Activated CD4-positive, CD25-positive, alpha-beta regulatory T cell treated with anti-CD3 and anti-CD28 coated beads, Interleukin-2, amount 50 U/mL, for 72 hours (primary cell): ENCODE results near the gene GCAT.
A peak's percentile ranks its signal among the peaks of the same experiment; 100 is the strongest.
"Not testable (repeated sequence)": the region's sequence is repeated elsewhere in the genome, so short reads cannot be mapped to it uniquely, and the experiment has no call there.

Experiments
- DNase-seq: peaks from one replicate; pipeline ENCODE4 v3.0.0; 2021

GCAT gene

DNA sequence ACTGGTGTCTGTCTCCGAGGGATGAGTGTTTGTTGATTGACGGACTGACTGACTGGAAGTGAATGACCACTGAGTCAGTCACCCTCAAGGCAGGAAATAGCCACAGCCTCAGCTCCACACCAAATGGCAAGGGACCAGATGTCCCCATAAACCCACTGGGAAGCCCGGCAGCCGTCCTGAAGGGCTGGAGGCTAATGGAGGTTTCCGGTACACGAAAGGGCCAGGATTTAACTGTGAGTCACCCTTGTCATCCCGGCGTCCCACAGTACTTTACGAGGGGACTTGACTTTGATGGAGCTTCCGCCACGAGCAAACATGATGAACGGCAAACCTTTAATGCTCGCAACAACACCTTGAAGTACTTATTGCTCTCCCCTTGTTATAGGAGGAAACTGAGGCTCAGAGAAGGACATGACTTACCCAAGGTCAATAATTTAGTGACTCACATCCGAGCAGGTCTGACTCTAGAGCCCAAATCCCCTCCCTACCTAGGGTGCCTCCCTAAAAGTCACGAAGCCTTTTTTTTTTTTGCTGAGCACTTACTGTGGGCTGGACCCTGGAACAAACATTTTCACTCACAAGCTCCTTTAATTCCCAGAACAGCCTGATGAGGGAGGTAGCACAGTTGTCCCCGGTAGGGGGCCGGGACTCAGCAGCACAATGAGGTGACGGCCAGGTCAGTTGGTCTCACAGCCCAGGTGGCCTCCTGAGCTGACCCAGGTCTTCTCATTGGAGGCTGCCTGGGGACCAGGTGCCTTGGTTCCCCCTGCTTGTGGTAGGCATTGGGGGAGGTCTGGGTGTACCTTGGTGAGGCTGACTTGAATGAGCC lies 25.2 kb upstream of the GCAT start:
- no peak for DNase-seq

DNA sequence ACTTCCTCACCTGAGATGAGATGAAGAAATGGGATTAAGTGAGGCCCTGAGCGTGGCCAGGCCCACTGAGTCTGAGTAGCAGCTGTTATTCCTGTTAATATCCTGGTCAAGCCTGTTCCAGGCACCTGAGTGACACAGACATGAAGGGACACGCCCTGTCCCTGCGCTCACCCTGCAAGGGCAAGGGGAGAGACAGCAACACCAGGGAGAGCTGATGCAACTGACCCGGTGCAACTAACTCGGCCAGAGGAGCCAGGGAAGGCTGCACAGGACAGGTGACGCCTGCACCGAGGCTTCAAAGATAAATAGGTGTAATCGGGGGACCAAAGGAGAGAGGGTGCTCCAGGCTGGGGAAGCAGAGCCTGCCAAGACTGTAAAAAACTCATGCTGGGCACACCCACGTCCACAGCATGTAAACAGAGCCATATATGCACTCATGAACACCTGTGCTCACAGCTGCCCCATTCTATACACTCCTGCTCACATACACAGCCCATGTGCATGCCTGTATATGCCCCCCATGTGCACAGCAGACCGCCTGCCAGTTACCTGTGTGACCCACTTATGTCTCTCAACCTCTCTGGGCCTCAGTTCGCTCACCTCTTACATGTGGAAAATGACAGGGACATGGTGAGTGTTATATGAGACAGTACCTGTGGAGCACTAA lies 22.8 kb upstream of the GCAT start:
- DNase-seq = no peak

DNA sequence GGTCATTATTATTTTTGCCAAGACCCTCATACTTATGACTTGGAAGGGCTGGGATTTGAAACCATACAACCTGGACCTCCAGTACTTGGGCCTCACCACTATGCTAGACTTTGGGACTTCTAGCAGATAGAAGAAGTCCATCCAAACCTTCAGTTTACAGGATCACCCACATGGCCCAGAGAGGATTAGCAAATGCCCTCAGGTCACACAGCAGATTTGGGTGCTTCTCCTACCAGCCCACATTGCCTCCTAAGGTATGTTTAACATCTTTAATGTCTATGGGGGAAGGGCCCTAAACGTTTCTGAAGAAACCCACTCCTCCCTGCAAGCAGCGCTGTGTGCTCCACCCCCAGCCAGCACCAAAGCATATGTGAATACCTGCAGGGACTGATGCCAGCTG lies 17.5 kb upstream of the GCAT start:
- no peak for DNase-seq

DNA sequence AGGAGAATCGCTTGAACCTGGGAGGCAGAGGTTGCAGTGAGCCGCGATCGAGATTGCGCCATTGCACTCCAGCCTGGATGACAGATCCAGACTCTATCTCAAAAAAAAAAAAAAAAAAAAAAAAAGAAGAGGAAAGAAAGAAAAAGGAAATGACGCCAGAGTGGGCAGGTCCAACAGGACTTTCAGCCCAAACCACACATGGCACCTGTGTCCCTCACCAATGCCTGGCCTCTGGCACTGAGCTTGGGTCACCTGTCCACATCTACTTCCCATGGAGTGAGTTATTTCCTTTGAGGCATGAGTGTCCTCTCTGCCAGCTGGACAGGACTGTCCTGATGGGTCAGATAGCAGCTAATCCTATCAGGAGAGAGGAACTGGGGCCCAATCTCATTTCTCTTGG lies 15.2 kb upstream of the GCAT start:
- no peak for DNase-seq

DNA sequence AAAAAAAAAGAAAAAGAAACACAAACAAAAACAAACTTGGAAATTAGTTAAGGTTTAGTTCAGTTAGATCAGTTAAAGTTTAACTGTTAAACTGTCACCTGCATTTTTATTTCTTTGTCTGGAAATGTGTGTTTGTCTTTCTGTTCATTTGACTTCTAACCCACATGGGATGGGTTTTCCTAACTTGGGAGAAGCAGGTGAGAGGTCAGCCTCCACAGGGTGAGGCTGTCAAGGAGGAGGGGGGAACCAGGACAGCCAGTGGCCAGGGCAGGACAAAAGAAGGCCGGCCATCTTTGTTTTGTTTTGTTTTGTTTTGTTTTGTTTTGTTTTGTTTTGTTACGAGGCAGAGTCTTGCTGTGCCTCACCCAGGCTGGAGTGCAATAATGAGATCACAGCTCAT lies 13.4 kb upstream of the GCAT start:
- DNase-seq = no peak

DNA sequence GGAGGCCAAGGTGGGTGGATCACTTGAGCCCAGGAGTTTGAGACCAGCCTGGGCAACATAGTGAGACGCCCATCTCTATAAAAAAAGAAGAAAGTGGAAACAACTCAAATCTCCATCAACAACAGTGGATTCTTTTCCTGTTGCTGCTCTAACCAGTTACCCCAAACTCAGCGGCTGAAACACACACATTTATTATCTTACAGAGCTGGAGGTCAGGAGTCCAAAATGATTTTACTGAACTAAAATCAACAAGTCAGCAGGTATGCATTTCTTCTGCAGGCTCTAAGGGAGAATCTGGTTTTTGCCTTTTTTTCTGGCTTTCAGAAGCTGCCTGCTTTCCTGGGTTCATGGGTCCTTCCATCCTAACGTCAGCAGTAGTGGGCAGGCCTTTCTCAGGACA lies 11.7 kb upstream of the GCAT start:
- DNase-seq = no peak

DNA sequence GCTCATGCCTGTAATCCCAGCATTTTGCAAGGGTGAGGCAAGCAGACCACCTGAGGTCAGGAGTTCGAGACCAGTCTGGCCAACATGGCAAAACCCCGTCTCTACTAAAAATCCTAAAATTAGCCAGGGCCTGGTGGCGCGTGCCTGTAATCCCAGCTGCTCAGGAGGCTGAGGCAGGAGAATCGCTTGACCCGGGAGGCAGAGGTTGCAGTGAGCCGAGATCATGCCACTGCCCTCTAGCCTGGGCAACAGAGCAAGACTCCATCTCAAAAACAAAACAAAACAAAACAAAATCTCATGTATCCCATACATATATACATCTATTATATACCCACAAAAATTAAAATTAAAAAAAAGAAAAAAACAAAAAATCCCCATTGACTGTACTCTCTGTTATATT lies 10.5 kb upstream of the GCAT start:
- not testable (repeated sequence) for DNase-seq

DNA sequence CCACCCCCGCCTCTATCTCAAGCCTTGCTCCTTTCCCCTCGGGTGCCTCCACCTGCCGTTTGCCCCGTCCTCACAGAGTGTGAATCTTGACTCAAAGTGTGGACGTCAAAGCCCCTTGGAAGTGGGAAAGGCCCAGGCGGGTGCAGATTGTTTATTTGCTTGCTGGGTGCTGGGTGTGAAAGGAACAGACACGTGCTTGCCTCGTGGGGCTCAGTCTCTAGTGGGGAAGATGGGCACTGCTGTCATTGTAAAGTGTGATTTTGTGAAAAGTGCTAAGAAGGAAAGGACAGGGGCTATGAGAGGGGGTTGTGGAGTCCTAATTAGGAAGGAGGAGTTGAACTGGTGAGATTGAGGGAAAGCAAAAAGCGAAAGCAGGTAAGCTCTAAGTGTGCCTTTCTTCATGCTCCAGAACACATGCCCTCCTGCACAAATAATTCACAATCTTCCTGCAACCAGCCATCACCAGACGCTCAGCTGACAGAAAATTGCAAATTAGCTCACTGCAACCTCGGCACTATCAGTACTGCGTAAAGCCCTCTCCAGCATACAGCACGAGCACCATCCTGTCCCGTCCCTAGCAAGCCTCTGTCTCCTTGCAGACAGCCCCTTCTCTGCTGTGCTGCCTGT lies 9.7 kb upstream of the GCAT start:
- DNase-seq = no peak

DNA sequence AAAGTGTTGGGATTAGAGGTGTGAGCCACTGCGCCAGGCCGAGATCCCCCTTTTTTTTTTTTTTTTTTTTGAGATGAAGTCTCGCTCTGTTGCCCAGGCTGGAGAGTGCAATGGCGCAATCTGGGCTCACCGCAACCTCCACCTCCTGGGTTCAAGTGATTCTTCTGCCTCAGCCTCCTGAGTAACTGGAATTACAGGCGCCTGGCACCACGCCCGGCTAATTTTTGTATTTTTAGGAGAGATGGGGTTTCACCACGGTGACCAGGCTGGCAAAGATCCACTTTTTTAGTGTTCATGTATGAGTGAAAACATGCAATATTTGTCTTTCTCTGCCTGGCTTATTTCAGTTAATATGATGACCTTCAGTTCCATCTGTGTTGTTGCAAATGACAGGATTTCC lies 7.8 kb upstream of the GCAT start:
- not testable (repeated sequence) for DNase-seq

DNA sequence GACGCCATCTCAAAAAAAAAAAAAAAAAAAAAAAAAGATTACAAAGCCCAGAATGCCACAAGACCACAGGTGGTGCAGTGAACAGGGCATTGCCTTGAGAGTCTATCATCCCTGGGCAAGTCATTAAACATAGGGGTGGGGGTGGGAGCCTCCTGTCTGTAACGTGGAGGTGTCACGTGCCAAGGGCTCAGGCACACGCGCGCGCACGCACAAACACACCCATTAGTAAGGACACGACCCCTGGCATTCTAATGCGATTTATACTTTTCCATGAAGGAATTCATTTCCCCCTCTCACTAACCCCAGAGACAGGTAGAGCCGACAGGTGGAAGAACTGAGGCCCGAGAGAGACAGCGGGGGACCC lies 5.8 kb upstream of the GCAT start:
- no peak for DNase-seq

DNA sequence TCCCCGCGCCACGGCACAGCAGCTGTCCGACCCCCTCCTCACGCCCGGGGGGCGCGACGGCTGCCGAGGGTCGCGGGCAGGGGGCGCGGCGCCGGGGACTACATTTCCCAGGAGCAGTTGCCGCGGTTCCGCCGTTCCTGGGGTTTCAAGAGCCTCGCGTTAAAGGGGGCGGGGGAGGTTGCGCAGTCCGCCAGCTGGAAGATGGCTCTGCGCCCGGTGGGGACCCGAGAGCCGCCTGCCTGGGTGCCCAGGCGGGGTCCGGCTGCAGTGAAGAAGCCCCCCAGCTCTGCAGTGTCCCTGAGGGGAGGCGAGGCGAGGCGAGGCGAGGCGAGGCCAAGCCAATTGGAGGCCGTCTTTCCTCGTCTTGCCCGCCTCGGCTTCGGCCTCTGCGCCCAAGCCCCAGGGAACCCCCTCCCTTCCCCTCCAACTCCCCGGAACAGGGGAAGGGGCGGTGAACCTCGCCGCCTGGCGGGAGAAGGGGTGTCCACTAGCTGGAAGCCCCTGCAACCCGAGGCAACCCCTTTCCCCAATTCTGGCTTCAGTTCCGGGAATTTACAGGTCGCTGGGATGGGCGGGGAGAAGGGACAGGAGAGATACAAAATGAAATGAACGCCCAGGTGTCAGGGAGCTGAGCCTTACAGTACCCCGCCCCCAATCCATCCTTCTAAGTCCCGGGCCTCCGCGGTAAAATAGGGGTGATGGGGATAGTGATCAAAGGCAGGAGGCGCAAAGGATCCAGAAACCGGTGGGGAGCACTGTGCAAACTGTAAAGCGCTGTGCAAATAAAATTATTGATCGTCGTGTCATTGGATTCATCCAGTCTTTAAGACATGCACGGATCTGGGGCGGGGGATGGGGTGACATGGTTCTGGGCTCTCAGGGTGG lies 5.2 kb upstream of the GCAT start:
- DNase-seq = no peak

DNA sequence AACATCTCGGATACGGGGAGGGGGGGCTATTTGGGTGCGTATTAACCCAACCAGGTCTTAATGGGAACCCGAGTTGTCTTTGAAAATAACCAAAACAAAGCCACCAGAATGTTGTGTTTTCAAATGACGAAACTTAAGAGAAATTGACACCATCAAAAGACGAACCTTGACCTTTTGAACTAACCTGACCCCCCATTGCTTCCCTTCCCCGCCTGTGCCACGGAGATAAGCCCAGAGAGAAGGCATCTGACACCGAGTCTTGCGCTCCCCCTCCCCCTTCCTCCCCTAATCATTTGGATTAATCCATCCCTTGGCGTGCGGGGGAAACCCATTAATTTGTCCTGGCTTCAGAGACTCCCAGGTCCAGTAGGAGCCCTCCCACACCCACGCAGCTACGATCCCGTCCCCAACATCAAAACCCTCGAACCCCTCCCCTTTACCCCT lies 4.5 kb upstream of the GCAT start:
- DNase-seq = no peak

DNA sequence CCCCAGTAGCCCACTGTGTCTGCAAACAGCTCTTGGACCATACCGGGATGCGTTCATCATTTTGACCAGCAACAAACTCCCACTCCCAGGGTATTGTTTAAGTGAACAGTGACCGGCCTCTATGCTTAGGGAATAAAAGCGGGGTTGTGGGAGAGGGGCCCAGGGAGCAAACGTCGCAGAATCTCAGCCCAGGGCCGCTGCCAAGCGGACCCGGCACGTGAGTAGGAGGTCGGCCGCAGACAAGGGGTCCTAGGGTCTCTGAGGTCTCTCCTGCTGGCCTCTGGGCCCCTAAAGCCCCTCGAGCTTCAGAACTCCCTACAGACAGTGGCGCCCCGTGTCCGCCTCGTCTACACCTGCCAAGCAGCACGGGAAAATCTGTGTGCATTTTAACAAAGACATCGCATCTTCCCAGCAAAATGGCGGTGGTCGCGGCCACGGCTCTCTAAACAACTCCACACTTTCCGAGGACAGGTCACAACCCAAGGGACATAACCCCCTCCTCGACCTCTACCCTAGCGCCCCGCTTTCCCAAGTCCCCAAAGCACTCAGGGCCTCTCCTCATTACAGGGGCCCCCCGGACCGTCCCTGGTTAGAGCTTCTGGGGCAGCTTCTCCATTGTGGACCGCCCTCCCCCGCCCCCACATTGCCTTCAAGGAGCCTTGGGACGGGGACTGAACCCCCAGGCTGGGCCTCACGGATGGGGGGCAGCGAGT lies 3.9 kb upstream of the GCAT start:
- no peak for DNase-seq

DNA sequence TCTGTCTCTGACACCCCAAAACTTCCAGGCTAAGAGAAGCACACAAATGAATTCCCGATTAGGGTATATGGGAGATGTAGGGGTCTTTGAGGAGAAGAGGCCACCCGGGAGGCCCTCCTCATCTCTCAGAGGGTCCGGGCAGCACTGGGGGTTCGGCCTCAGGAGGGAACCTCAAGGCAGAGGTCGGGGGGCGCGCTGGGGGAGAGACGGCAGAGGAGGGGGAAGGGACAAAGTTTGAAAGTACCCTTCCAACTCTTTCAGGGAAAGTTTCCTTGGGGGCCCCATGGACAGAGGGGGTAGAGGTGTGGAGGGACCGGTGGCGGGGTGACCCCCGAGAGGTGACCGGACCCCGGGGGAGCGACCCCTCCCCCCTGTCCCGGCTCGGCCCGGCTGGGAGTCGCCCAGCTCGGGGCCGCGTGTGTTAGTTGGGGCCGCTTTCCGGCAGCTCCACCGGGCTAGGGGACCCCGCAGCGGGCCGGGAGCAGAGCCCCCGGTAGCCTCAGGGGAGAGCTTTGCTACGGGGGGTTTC lies 3.3 kb upstream of the GCAT start:
- no peak for DNase-seq

DNA sequence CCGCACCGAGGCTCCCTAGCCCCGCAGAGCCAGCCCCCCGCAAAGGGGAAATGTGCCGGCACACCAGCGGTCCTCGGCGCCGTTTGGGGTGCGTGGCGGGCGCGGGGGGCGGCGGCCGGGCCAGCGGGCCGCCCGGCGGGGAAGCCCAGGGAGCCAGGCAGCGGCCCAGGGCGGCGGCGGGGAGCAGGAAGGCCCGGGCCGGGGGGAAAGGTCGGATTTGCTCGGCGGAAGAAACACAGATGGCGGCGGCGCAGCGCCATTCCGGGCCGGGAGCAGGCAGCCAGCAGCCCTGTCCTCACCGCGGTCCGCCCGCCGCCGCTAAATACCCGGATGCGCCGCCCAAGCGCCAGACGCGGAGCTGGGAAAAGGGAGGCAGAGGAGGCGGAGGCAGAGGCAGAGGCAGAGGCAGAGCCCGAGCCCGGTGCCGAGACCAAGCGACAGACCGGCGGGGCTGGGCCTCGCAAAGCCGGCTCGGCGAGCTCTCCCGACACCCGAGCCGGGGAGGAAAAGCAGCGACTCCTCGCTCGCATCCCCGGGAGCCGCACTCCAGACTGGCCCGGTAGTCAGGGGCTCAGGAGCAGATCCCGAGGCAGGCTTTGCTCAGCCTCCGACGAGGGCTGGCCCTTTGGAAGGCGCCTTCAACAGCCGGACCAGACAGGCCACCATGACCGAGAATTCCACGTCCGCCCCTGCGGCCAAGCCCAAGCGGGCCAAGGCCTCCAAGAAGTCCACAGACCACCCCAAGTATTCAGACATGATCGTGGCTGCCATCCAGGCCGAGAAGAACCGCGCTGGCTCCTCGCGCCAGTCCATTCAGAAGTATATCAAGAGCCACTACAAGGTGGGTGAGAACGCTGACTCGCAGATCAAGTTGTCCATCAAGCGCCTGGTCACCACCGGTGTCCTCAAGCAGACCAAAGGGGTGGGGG lies 2.6 kb upstream of the GCAT start:
- DNase-seq = peak; percentile 71

DNA sequence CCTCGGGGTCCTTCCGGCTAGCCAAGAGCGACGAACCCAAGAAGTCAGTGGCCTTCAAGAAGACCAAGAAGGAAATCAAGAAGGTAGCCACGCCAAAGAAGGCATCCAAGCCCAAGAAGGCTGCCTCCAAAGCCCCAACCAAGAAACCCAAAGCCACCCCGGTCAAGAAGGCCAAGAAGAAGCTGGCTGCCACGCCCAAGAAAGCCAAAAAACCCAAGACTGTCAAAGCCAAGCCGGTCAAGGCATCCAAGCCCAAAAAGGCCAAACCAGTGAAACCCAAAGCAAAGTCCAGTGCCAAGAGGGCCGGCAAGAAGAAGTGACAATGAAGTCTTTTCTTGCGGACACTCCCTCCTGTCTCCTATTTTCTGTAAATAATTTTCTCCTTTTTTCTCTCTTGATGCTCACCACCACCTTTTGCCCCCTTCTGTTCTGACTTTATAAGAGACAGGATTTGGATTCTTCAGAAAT lies 1.9 kb upstream of the GCAT start:
- DNase-seq = no peak

DNA sequence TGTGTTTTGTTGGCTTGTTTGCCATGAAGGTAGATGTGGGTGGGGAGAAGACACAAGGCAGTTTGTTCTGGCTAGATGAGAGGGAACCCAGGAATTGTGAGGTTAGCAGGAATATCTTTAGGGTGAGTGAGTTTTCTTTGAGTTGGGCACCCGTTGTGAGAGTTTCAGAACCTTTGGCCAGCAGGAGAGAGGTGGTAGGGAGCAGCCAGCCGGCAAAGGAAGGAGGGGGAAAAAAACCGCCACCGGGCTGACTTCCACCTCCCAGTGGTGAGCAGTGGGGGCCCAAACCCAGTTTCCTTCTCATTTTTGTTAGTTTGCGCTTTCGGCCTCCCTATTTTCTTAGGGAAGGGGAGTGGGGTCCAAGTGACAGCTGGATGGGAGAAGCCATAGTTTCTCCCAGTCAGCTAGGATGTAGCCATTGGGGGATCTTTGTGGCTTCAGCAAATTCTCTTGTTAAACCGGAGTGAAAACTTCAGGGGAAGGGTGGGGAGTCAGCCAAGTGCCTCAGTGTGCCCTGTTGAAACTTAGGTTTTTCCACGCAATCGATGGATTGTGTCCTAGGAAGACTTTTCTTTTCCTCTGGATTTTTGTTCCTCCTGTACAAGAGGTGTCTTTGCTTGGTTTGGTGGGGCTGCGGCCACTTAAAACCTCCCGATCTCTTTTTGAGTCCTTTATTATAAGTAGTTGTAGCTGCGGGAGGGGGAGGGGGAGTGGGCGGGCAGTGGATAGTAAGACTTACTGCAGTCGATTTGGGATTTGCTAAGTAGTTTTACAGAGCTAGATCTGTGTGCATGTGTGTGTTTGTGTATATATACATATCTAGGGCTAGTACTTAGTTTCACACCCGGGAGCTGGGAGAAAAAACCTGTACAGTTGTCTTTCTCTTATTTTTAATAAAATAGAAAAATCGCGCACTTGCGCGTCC lies 1.1 kb upstream of the GCAT start:
- no peak for DNase-seq

DNA sequence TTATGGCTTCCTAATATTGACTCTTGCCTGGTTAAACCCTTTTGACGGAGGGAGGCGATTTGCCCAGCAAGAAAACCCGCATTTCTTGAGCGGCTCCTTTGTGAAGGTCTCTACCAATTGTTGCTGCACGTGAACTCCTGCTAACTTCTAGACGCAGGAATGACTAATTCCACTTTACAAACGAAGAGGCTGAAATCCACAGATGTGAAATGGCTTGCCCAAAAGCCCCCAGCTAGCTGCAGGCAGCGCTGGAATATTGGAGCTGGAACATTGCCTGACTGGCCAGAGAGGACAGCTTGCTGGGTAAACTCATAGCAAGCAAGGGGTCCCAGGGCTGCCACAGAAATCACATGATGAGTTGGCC lies 542 bp downstream of the GCAT start:
- DNase-seq = no peak

DNA sequence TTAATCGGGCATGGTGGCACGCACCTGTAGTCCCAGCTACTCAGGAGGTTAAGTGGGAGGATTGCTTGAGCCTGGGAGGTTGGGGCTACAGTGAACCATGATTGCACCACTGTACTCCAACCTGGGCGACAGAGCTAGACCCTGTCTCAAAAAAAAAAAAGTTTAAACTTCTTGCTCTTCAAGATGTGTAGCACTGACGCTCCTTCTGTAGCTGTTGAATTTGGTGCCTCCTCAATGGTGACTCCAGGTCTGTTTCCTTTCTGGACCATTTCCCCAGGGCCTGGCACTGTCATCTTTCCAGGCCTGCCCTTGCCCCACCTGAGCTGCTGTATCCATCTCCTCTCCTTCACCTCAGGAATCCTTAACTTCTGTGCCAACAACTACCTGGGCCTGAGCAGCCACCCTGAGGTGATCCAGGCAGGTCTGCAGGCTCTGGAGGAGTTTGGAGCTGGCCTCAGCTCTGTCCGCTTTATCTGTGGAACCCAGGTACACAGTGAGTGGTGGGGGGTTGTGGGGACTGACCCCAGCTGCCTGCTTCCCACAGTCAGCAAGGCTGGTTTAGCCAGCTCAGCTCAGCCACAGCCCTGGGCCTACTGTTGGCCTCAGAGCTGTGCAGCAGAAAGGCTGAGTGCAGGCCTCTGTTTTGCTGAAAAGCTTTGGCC lies 2.1 kb downstream of the GCAT start:
- DNase-seq = no peak
